ENCODE results near the gene LPP. TPM values are rescaled to one million over a fixed set of nuclear protein-coding genes. Genes with fewer than 3 reads are reported as not detected.

Gene LPP
- total RNA-seq, 1 donor: 77.4 TPM

GRCh38 chr3:188727052-188727451, 573.1 kb downstream of the LPP start:
- peaks cover 2% of the 10 kb centered on the region for H4K20me1 ChIP-seq (ENCODE audit: insufficient read depth, low read length)
- no peak for DNase-seq (ENCODE audit: insufficient read length, low spot score, missing footprints)
- H3K27ac ChIP-seq (ENCODE audit: low read depth, low read length): no peak overlapping the region
- no peaks in the 10 kb centered on the region for H3K27me3 ChIP-seq (ENCODE audit: insufficient read depth, low read length)
- TF ChIP-seq CTCF (IDR thresholded peaks at IDR 0.05; ENCODE audit: extremely low read depth, low read depth, low read length): no peak
- no peak overlapping the region for H3K4me2 ChIP-seq (ENCODE audit: insufficient read depth, low read length)
- H3K9me3 ChIP-seq (ENCODE audit: low read depth, low read length): no peaks in the 10 kb centered on the region
- no peaks in the 10 kb centered on the region for H3K4me1 ChIP-seq (ENCODE audit: insufficient read depth, low read length)
- H3K79me2 ChIP-seq (ENCODE audit: insufficient read depth, low read length): peaks cover 15% of the 10 kb centered on the region
- H2AFZ ChIP-seq (ENCODE audit: low read length): no peak overlapping the region
- no peak overlapping the region for H3K4me3 ChIP-seq (ENCODE audit: insufficient read depth, low read length)
- no peaks in the 10 kb centered on the region for H3K36me3 ChIP-seq (ENCODE audit: insufficient read depth, low read length)

GRCh38 chr3:188728371-188728896, 574.5 kb downstream of the LPP start:
- H3K27ac ChIP-seq (ENCODE audit: low read depth, low read length): no peak overlapping the region
- H3K36me3 ChIP-seq (ENCODE audit: insufficient read depth, low read length): no peaks in the 10 kb centered on the region
- peaks cover 8% of the 10 kb centered on the region for H3K79me2 ChIP-seq (ENCODE audit: insufficient read depth, low read length)
- no peak overlapping the region for H3K4me3 ChIP-seq (ENCODE audit: insufficient read depth, low read length)
- no peak overlapping the region for H3K4me2 ChIP-seq (ENCODE audit: insufficient read depth, low read length)
- H3K4me1 ChIP-seq (ENCODE audit: insufficient read depth, low read length): no peaks in the 10 kb centered on the region
- no peak for TF ChIP-seq CTCF (IDR thresholded peaks at IDR 0.05; ENCODE audit: extremely low read depth, low read depth, low read length)
- peaks cover 2% of the 10 kb centered on the region for H4K20me1 ChIP-seq (ENCODE audit: insufficient read depth, low read length)
- H3K27me3 ChIP-seq (ENCODE audit: insufficient read depth, low read length): no peaks in the 10 kb centered on the region
- H2AFZ ChIP-seq (ENCODE audit: low read length): no peak overlapping the region
- H3K9me3 ChIP-seq (ENCODE audit: low read depth, low read length): no peaks in the 10 kb centered on the region
- no peak for DNase-seq (ENCODE audit: insufficient read length, low spot score, missing footprints)

- Histone ChIP-seq H3K79me2 (ENCODE audit: insufficient read depth, low read length) (peaks cover 4% of the 10 kb centered on the region), H3K36me3 (ENCODE audit: insufficient read depth, low read length) (no peaks in the 10 kb centered on the region), H3K27ac (ENCODE audit: low read depth, low read length) (no peak overlapping the region), H3K4me2 (ENCODE audit: insufficient read depth, low read length) (no peak overlapping the region), H3K4me3 (ENCODE audit: insufficient read depth, low read length) (no peak overlapping the region), H3K27me3 (ENCODE audit: insufficient read depth, low read length) (no peaks in the 10 kb centered on the region), H2AFZ (ENCODE audit: low read length) (no peak overlapping the region), H3K4me1 (ENCODE audit: insufficient read depth, low read length) (no peaks in the 10 kb centered on the region), H3K9me3 (ENCODE audit: low read depth, low read length) (no peaks in the 10 kb centered on the region), H4K20me1 (ENCODE audit: insufficient read depth, low read length) (peaks cover 2% of the 10 kb centered on the region)
- peak; percentile 49 for DNase-seq (ENCODE audit: insufficient read length, low spot score, missing footprints)
- TF ChIP-seq CTCF (IDR thresholded peaks at IDR 0.05; ENCODE audit: extremely low read depth, low read depth, low read length): no peak
Measured at GRCh38 chr3:188729422-188729821, 575.5 kb downstream of the LPP start.

GRCh38 chr3:188734395-188734794, 580.4 kb downstream of the LPP start:
- Histone ChIP-seq H3K36me3 (ENCODE audit: insufficient read depth, low read length) (no peaks in the 10 kb centered on the region), H3K27me3 (ENCODE audit: insufficient read depth, low read length) (no peaks in the 10 kb centered on the region), H3K4me3 (ENCODE audit: insufficient read depth, low read length) (no peak overlapping the region), H3K4me1 (ENCODE audit: insufficient read depth, low read length) (no peaks in the 10 kb centered on the region), H2AFZ (ENCODE audit: low read length) (no peak overlapping the region), H3K27ac (ENCODE audit: low read depth, low read length) (no peak overlapping the region), H3K4me2 (ENCODE audit: insufficient read depth, low read length) (no peak overlapping the region), H3K79me2 (ENCODE audit: insufficient read depth, low read length) (peaks cover 3% of the 10 kb centered on the region), H3K9me3 (ENCODE audit: low read depth, low read length) (no peaks in the 10 kb centered on the region), H4K20me1 (ENCODE audit: insufficient read depth, low read length) (peaks cover 8% of the 10 kb centered on the region)
- no peak for DNase-seq (ENCODE audit: insufficient read length, low spot score, missing footprints)
- TF ChIP-seq CTCF (IDR thresholded peaks at IDR 0.05; ENCODE audit: extremely low read depth, low read depth, low read length): no peak
